Erythroblast (primary cell): ENCODE measurements around the gene ABCC9.

Experiments
- GATA1 ChIP-seq: IDR thresholded peaks from 2 replicates; pipeline ENCODE4 v1.6.1; 2011; ENCODE audit warnings: low read depth, mild to moderate bottlenecking, control low read depth, low read length, moderate library complexity
- POLR2A ChIP-seq: IDR thresholded peaks from 2 replicates; pipeline ENCODE4 v1.6.1; 2011; ENCODE audit warnings: mild to moderate bottlenecking, low read length

GRCh38 chr12:21776175-21776574, 165.1 kb downstream of the ABCC9 start:
- TF ChIP-seq POLR2A (no peak), GATA1 (no peak)
